B cell (primary cell): Measurements from ENCODE around the gene SOCS4.

Experiments
- CTCF ChIP-seq: fragments of 200-600 bp; IDR thresholded peaks from one replicate; pipeline ENCODE4 v1.8.0; 2022; ENCODE audit warnings: antibody characterized with exemption, mild to moderate bottlenecking
- EZH2 ChIP-seq: IDR thresholded peaks from 2 replicates; pipeline ENCODE4 v1.6.1; 2012; ENCODE audit warnings: borderline replicate concordance, low read depth, mild to moderate bottlenecking, moderate library complexity, low read length; ENCODE audit not compliant: insufficient read depth, poor library complexity, severe bottlenecking

- TF ChIP-seq CTCF (no peak), EZH2 (no peak)
These were observed 25.4 kb downstream of the SOCS4 start for GRCh38 chr14:55052269-55052930.
